HG02870 (cell line): ENCODE measurements around the gene DLL1.
A peak's percentile ranks its signal among the peaks of the same experiment; 100 is the strongest.
"Not testable (repeated sequence)": the region's sequence is repeated elsewhere in the genome, so short reads cannot be mapped to it uniquely, and the experiment has no call there.

Source experiments
- ATAC-seq: cut with Tn5 transposase; IDR thresholded peaks from one replicate; pipeline ENCODE4 v1.9.1; 2021; ENCODE audit warnings: mild to moderate bottlenecking, moderate library complexity; ENCODE audit not compliant: unreplicated experiment

The DLL1 gene

GRCh38 chr6:170290296-170291128 is at the start of gene DLL1:
Gene DLL1 (minus strand): TSS chr6:170291078. CDS start chr6:170290139, 939 bp downstream.
- ATAC-seq = no peak

- not testable (repeated sequence) for ATAC-seq
Observed at GRCh38 chr6:170335199-170335598, 44.3 kb upstream of the DLL1 start.

GRCh38 chr6:170329321-170329720 is 38.4 kb upstream of the DLL1 start:
- ATAC-seq = no peak

- no peak for ATAC-seq
Observed at GRCh38 chr6:170317718-170318117, 26.8 kb upstream of the DLL1 start.

- no peak for ATAC-seq
Observed at GRCh38 chr6:170317076-170317475, 26.2 kb upstream of the DLL1 start.

- ATAC-seq = no peak
Observed at GRCh38 chr6:170316071-170316470, 25.2 kb upstream of the DLL1 start.

- no peak for ATAC-seq
Observed at GRCh38 chr6:170314983-170315382, 24.1 kb upstream of the DLL1 start.

GRCh38 chr6:170313716-170314295 is 22.9 kb upstream of the DLL1 start:
- ATAC-seq = no peak

- ATAC-seq = no peak
Observed at GRCh38 chr6:170312876-170313275, 22.0 kb upstream of the DLL1 start.

- ATAC-seq = no peak
Observed at GRCh38 chr6:170311696-170312095, 20.8 kb upstream of the DLL1 start.

GRCh38 chr6:170308761-170309160 is 17.9 kb upstream of the DLL1 start:
- no peak for ATAC-seq

GRCh38 chr6:170307080-170307545 is 16.2 kb upstream of the DLL1 start:
- no peak for ATAC-seq

- peak; percentile 97 for ATAC-seq
Observed at GRCh38 chr6:170306324-170307079, 15.6 kb upstream of the DLL1 start, which contains the start of gene FAM120B. Gene FAM120B (plus strand): TSS chr6:170306758. CDS start chr6:170317391, 10,633 bp downstream.

- no peak for ATAC-seq
Observed at GRCh38 chr6:170305805-170306323, 15.0 kb upstream of the DLL1 start.

- no peak for ATAC-seq
Observed at GRCh38 chr6:170301184-170301583, 10.3 kb upstream of the DLL1 start.

GRCh38 chr6:170298688-170299087 is 7.8 kb upstream of the DLL1 start:
- ATAC-seq = no peak

GRCh38 chr6:170297576-170298330 is 6.9 kb upstream of the DLL1 start:
- ATAC-seq = no peak

- ATAC-seq = no peak
Observed at GRCh38 chr6:170296746-170297575, 6.1 kb upstream of the DLL1 start.

GRCh38 chr6:170296423-170296745 is 5.5 kb upstream of the DLL1 start:
- no peak for ATAC-seq
